ENCODE data around the gene JAKMIP2. TPM values are rescaled to one million over a fixed set of nuclear protein-coding genes. Genes with fewer than 3 reads are reported as not detected.

The JAKMIP2 gene
- total RNA-seq, 4 donors from 2014 or later = 0.28 to 2.0 (median 0.73) TPM

GRCh38 chr5:147544556-147544955 lies 238.0 kb downstream of the JAKMIP2 start:
- TF ChIP-seq CTCF (IDR thresholded peaks at IDR 0.05) = no peak
- DNase-seq (ENCODE audit: low spot score) (no peak), ATAC-seq (ENCODE audit: low FRiP score) (no peak)

- DNase-seq (ENCODE audit: low spot score) = no peak
- no peak for TF ChIP-seq CTCF (IDR thresholded peaks at IDR 0.05)
- peak; percentile 62 for ATAC-seq (ENCODE audit: low FRiP score)
These were observed 243.5 kb downstream of the JAKMIP2 start for GRCh38 chr5:147539053-147539452.

GRCh38 chr5:147538236-147538635 lies 244.3 kb downstream of the JAKMIP2 start:
- DNase-seq (ENCODE audit: low spot score) (no peak), ATAC-seq (ENCODE audit: low FRiP score) (no peak)
- TF ChIP-seq CTCF (IDR thresholded peaks at IDR 0.05) = no peak

Other genes starting within 250 kb of the JAKMIP2 start
- gene SPINK1, start 48.9 kb upstream of the JAKMIP2 start, total RNA-seq = not detected
- gene SCGB3A2, start 96.0 kb upstream of the JAKMIP2 start, total RNA-seq = not detected
- gene C5orf46, start 123.8 kb upstream of the JAKMIP2 start, total RNA-seq = not detected

Data from omental fat pad (tissue), 4 donors.